GM12892 (cell line): ENCODE data around the gene KAT7.

ENCODE experiments used
- DNase-seq: peaks from one replicate; pipeline ENCODE4 v3.0.0; 2011; ENCODE audit not compliant: insufficient read length
- FAIRE-seq: peaks from 2 replicates; lab custom pipeline; 2011; peaks lifted over from hg19 to GRCh38; lab: Jason Lieb, UNC
- POLR2A ChIP-seq: IDR thresholded peaks from 2 replicates; pipeline ENCODE4 v1.6.1; 2011; ENCODE audit warnings: low read depth, low read length, control low read depth
- POLR2AphosphoS5 ChIP-seq: IDR thresholded peaks from 2 replicates; pipeline ENCODE4 v1.6.1; 2011; ENCODE audit warnings: low read depth, low read length, control low read depth
- TAF1 ChIP-seq: IDR thresholded peaks from 2 replicates; pipeline ENCODE4 v1.6.1; 2011; ENCODE audit warnings: low read depth, mild to moderate bottlenecking, control low read depth, low read length, borderline replicate concordance

Gene KAT7

DNA sequence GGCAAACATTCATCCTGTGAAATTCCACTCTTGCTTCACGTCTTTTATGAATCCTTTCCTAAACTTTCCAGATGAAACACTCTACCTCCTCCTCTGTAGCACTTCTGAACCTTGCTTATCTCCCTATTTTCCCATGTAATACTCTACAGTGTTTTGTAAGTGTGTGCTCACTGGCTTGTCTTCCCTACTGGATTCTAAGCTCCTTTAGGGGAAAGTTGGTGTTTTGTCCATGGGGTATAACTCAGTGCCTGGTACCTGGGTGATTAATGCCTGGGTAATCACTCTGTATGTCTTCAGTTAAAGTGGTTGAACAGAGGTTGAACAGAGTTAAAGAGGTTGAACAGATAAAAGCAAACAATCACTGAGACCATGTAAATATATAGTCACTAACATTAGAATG is 3.8 kb upstream of the KAT7 start:
- TF ChIP-seq POLR2A = no peak
- TF ChIP-seq TAF1 = no peak
- DNase-seq = no peak

DNA sequence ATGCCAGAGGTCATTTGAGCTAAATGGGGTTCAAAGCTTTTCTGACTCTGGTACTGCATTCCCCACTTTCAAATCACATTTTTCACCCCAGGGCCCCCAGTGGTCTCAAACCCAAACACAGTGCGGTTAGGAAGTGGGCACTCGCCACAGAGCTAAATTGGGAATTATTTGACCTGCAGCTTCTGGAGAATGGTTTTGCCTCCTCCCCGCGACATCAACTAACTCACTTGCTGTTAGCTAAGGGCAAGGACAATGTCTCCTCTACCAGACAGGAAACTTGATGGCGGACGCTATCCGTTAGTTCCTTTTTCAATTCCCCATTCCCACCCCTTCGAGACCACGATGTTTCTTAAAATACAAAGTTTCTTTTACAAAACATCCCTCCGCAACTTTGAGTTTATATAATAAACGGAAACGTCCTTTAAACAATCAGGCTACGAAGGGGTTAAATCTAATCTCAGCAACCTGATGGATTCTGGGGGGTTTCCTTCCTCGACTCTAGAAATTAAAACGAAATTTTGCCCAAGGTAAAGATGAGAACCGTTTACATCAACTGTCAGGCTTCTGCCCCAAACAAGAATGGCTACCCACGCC is 500 bp upstream of the KAT7 start:
- DNase-seq = no peak
- no peak; the same call in 1 of the 2 replicates for TF ChIP-seq POLR2AphosphoS5
- peak; percentile 37; the same call in 1 of the 2 replicates for TF ChIP-seq POLR2A
- no peak for TF ChIP-seq TAF1
- FAIRE-seq = peak; percentile 92

More for the DNA sequence above, 3.8 kb upstream of the KAT7 start:
- FAIRE-seq = no peak

DNA sequence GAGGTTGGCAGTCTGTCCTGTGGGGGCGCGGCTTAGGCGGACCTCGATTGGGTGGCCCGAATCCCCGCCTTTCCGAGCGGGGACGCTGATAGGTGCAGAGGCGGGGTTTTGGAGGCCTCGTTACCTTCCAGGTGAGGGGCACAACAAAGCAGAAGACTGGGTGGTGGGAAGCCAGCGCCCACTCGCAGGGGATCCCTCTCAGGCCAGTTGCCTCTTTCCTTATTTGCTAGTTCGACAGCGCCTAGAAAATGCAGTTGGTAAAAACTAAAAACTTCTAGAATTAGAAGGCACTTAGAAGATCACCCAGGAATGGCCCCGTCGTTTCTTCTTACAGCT is 730 bp downstream of the KAT7 start:
- TF ChIP-seq POLR2A = no peak
- TF ChIP-seq POLR2AphosphoS5 = no peak
- no peak for TF ChIP-seq TAF1
- FAIRE-seq = no peak
- no peak for DNase-seq

DNA sequence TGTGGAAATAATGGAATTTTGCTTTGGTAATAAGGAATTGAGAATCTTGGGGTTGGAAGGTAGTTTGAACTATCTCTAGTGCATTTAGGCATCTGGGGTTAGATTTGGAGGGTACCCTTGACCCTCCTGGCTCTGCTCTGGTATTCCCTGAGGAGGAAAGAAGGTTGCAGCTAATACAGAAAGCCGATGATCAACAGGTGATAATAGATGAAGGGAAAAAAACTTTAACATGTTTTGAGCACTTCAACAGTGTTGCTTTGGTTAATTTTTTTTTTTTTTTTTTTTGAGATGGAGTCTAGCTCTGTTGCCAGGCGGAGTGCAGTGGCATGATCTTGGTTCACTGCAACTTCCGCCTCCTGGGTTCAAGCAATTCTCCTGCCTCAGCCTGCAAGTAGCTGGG is 4.8 kb downstream of the KAT7 start:
- DNase-seq (no peak), FAIRE-seq (no peak)
- TF ChIP-seq POLR2AphosphoS5 (no peak), TAF1 (no peak), POLR2A (no peak)

DNA sequence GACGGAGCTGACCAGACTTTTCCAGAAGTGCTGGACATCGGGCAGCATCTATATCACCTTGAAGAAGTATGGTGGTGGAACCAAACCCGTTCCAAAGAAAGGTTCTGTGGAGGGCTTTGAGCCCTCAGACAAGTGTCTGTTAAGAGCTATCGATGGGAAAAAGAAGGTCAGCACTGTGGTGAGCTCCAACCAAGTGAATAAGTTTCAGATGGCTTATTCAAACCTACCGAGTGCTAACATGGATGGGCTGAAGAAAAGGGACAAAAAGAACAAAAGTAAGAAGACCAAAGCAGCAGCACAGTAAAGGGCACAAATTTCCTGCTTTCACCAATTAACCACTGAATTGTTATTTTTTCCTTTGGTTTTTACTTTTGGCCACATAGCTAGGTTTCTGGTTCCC is 6.9 kb downstream of the KAT7 start:
- no peak for TF ChIP-seq POLR2A
- no peak for TF ChIP-seq TAF1
- no peak for FAIRE-seq

DNA sequence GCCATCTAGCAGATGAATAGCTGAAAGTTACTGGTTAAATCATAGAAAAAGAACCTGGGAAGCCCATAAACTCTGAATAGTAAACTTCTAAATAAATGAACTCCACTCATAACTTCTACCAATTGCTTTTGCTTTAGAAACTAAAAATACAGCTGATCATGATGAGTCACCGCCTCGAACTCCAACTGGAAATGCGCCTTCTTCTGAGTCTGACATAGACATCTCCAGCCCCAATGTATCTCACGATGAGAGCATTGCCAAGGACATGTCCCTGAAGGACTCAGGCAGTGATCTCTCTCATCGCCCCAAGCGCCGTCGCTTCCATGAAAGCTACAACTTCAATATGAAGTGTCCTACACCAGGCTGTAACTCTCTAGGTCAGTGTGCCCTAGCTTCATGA is 9.7 kb downstream of the KAT7 start:
- DNase-seq (no peak), FAIRE-seq (no peak)
- no peak for TF ChIP-seq POLR2AphosphoS5
- TF ChIP-seq POLR2A = no peak
- no peak for TF ChIP-seq TAF1

More for the DNA sequence above, 6.9 kb downstream of the KAT7 start:
- DNase-seq = no peak

DNA sequence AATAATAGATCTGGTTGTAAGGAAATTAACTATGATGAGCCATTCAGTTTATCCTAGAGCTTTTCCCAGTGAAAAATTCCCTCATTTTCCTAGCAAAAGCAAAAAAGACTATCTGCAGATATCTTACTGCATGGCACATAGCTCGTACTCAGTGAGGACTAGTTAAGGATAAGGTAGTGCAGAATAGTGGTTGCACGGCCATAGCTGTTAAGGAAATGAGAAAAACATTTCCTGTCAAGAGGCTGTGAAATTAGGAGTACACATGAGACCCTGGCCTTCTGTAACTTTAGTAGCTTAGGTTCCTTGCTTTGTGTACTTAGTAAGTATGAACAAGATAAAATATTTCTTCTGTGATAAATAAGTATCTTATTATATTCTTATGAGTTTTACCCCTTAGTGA is 10.3 kb downstream of the KAT7 start:
- DNase-seq = no peak
- TF ChIP-seq POLR2AphosphoS5 (no peak), POLR2A (no peak)
- FAIRE-seq = no peak

DNA sequence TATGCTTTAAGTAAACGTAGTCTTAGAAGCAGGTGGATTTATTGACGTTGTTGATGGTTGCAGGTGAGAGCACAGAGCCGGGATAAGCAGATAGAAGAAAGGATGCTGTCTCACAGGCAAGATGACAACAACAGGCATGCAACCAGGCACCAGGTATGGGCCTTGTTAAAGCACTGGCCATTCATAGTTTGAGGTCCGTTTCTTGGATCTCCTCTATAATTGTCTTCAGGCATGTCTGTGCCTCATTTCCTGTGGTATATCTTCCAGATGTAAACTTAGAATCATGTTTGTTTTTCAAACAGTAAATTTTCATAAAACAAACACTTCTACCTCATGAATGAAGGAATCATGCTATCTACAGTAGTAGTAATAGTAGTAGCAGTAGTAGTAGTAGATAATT is 20.6 kb downstream of the KAT7 start:
- DNase-seq (no peak), FAIRE-seq (no peak)
- no peak for TF ChIP-seq TAF1
- TF ChIP-seq POLR2AphosphoS5 = no peak
- no peak for TF ChIP-seq POLR2A

DNA sequence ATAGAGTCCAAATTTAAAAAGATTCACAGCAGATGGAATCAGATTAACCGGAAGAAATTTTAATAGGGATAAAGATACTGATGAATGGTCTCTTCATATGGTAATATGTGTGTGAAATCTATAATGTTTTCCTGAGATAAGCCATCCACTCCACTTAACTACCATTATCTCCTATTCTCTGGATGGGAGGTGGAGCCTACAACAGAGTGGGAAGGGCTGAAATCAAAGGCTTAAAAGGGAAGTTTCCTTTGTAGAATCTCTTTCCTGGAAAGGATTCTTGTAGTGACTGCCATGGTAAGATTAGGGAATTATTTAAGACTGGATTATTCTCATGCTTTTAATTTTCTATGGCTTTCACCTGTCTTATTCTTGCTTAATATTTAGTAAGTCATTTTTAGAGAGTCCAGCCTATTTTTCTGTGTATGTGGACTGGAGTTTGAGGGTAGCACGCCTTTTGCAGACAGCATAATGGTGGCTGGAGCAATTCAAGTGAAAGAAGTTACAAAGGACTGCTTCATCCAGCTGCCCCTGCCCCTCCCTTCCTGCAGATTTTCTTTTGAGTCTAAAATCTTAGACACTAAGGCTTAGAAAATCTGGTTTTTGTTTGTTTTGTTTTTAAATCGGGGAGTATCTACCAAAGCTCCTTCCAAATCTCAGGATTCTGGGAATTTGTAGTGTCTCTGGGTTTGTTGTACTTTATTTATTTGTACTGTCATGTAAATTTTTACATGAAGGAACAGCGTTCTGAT is 26.5 kb downstream of the KAT7 start:
- no peak for DNase-seq
- no peak for TF ChIP-seq TAF1
- no peak for TF ChIP-seq POLR2AphosphoS5
- TF ChIP-seq POLR2A = no peak
- FAIRE-seq = no peak

DNA sequence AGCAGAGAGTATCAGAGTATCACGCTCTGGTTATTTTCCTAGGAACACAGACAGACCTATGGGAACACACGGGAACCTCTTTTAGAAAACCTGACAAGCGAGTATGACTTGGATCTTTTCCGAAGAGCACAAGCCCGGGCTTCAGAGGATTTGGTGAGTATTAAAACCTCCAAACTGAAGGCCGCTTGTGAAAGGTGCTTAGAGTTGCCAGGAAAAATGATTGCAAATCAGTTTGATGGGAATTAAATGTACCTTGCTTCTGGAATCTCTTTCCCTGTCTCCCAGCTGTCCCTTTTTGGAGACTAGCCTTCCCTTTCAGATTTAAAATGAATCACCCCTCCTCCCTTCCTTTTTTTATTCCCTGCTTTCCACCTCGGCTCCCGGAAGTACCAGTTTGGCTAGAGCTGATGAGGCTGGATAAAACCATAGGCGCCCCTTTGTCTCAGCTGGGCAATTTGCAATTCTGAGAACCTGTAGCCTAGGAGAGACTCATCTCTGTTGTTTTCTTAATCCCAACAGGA is 27.3 kb downstream of the KAT7 start:
- TF ChIP-seq TAF1 = no peak
- TF ChIP-seq POLR2AphosphoS5 = no peak
- TF ChIP-seq POLR2A = no peak
- no peak for DNase-seq
- FAIRE-seq = no peak

DNA sequence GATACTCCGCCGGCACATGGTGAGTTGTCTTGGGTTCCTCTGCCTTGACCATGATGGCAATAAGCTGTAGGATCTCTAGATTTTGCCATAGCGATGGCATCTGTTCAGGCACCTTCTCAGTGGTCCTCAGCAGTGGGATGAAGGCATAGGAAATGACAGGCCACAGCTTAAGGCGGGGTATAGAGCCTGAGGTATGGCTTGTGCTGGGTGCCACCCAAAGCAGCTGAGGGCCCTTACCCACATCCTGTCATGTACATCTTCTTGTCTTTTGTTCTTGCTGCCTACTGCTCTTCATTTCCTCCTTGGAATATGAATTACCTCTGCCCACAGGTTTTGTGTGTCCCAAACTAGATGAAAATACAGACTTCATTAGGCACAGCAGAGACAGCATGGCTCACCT is 29.5 kb downstream of the KAT7 start:
- TF ChIP-seq TAF1 = no peak
- TF ChIP-seq POLR2A = no peak
- no peak for TF ChIP-seq POLR2AphosphoS5
- FAIRE-seq = no peak

DNA sequence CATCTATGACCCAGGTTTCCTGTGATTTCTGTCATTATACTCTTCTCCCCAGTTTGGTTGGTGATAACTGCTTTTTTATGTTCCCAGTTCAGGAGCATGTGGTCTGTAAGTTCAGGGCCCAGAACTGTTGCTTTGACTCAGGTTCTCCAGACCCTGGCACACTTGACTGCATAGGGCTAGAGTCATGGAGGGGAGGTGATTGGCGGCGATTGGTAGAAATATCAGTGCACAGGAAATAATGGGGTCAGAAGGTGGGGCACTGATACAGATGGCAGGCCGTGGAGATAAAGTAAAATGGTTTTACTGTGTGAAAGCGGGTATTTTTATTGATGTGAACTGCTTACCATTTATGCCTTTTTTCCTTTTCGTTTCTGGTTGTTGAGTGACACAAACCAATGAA is 30.7 kb downstream of the KAT7 start:
- TF ChIP-seq TAF1 (no peak), POLR2A (no peak), POLR2AphosphoS5 (no peak)
- DNase-seq (no peak), FAIRE-seq (no peak)

More for the DNA sequence above, 29.5 kb downstream of the KAT7 start:
- DNase-seq = no peak
